EH (cell line): ENCODE data around the gene BCAS3.
A peak's percentile ranks its signal among the peaks of the same experiment; 100 is the strongest.
"Not testable (repeated sequence)": the region's sequence is repeated elsewhere in the genome, so short reads cannot be mapped to it uniquely, and the experiment has no call there.

Experiments used
- DNase-seq: peaks from one replicate; pipeline ENCODE4 v3.0.0-alpha.2; 2015; ENCODE audit warnings: low read depth

BCAS3 gene

GRCh38 chr17:60677308-60678117 lies at the start of gene BCAS3:
Gene BCAS3 (plus strand): TSS chr17:60677851.
- DNase-seq, result peak; percentile 99

GRCh38 chr17:60628252-60628889 lies 49.3 kb upstream of the BCAS3 start:
- DNase-seq, result no peak

DNA sequence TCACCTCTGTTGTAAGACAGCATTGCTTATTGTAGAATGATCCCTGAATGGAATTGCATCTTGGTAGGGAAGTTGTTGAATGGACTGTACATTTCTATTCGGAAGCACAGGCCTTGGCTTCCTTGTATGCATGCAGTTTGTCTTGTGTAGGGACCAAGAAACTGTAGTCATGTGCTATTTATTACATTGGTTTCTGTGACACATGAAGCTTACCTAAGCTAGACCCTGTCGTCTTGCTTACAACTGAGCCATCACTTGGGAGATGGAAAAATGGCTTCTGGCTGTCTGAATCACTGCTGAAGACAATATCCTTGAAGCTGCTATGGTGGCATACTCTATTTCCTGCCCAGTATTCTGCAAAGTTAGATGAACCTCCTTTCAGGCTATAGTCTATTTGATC lies 48.5 kb upstream of the BCAS3 start:
- DNase-seq, result no peak

DNA sequence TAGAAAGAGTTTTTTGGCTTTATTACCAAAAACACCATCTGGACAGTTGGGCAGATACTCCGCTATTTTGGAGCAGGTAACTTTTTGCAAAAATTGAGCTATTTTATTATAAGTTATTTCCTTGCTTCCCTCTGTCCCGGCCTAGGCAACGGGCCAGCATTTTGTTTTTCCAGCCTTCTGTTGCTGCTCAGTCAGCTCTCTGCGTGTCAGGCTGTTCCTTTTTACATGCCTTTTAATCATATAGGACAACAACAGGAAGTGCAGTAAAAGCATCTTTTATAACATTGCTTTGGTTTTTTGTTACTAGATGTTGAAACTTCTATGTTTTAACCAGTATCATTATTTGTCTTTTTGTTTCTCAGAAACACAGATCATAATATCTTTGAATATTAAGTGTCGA lies 47.3 kb upstream of the BCAS3 start:
- peak; percentile 30 for DNase-seq

DNA sequence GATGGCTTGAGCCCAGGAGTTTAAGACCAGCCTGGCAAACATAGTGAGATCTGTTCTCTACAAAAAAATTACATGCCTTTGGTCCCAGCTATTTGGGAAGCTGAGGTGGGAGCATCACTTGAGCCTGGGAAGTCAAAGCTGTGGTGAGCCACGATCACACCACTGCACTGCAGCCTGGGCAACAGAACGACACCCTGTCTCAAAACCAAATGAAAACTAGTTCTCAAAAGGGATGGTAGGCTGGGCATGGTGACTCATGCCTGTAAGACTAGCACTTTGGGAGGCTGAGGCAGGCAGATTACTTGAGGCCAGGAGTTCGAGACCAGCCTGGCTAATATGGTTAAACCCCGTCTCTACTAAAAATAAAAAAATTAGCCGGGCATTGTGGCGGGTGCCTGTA lies 46.5 kb upstream of the BCAS3 start:
- DNase-seq, result peak; percentile 16

- DNase-seq, result no peak
Measured at GRCh38 chr17:60637683-60638082, 40.0 kb upstream of the BCAS3 start.

DNA sequence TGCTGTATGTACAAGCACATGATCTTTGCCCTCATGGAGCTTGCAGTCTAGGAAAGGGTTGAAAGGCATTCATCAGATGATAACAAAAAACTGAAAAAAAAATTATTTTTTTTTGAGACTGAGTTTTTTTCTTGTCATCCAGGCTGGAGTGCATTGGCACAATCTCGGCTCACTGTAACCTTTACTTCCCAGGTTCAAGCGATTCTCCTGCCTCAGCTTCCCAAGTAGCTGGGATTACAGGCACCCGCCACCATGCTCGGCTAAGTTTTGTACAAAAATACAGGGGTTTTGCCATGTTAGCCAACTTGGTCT lies 38.7 kb upstream of the BCAS3 start:
- no peak for DNase-seq

DNA sequence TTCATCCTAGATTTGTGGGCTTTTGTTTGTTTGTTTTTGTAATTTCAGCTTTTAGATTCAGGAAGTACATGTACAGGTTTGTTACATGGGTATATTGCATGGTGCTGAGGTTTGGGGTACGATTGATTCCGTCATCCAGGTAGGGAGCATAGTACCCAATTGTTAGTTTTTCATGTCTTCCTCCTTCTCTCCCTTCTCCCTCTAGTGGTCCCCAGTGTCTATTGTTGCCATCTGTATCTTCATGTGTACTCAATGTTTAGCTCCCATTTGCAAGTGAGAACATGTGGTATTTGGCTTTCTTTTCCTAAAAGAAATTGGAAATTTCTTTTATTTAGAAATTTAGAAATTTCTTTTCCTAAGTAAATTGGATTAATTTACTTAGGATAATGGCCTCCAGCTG lies 37.1 kb upstream of the BCAS3 start:
- DNase-seq, result peak; percentile 41

- DNase-seq, result peak; percentile 81
Measured at GRCh38 chr17:60641126-60641525, 36.5 kb upstream of the BCAS3 start.

DNA sequence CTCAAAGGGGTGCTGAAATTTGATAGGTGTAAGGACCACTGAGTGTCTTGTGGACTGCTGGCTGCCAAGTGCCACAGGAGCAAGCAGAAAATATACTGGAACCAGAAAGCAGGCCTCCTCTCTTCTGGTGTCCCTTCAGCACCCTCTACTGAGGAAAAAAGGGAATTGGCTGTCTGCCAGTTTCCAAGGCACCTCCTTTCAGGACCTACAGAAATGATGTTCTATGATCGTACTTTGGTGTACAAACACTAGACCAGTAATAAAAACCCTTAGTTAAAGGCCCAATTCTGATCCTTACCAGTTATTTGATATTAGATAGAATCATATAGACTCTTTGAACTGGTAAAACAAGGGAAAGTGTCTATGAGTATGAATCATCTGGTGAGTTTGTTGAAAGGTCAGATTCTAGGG lies 35.8 kb upstream of the BCAS3 start:
- peak; percentile 83 for DNase-seq

DNA sequence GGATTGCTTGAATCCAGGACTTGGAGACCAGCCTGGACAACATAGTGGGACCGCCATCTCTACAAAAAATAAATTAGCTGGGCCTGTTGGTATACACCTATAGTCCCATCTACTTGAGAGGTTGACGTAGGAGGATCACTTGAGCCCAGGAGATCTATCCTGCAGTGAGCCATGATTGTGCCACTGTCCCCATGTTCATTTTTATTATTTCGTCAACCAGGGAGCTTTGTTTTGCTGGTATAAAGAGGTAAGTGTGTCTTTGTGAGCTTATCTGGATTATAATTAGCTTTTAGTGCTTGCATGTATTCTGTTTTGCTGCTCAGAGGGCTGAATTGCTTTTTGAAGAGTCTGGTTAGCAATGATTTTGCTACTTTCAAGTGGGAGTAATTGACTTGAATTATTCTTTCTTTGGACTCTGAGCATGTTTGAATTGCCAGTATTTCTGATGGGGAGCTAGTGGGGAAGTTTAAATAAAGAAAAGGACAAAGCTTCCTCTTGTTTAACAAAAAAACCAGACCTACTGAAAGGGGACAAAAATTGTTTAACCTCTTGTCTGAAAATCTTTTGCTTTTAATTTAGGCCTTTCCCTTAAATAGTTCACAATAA lies 31.6 kb upstream of the BCAS3 start:
- no peak for DNase-seq

- no peak for DNase-seq
Measured at GRCh38 chr17:60646701-60647100, 30.9 kb upstream of the BCAS3 start.

GRCh38 chr17:60647705-60648104 lies 29.9 kb upstream of the BCAS3 start:
- DNase-seq, result no peak

DNA sequence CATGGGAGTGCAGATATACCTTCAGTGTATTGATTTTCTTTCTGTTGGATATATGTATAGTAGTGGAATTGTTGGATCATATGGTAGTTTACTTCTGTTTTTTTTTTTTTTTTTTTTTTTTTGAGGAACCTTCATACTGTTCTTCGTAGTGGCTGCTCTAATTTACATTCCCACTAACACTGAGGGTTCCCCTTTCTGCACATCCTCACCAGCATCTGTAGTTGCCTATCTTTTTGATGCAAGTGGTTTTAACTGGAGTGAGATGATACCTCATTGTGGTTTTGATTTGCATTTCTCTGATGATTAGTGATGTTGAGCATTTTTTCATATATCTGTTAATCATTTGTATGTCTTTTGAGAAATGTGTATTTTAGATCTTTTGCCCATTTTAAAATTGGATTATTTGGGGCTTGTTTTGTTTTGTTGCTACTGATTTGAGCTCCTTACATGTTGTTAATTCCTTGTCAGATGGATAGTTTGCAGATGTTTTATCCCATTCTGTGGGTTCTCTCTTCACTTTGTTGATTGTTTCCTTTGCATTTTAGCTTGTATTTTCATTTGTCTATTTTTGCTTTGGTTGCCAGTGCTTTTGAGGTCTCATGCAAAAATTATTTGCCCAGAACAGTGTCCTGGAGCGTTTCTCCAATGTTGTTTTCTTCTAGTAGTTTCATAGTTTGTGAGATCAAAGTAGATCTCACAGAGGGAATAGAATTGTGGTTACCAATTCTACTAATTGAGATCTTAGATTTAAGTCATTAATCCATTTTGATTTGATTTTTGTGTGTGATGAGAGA lies 25.0 kb upstream of the BCAS3 start:
- DNase-seq, result no peak

GRCh38 chr17:60653569-60653968 lies 24.1 kb upstream of the BCAS3 start:
- DNase-seq, result no peak

DNA sequence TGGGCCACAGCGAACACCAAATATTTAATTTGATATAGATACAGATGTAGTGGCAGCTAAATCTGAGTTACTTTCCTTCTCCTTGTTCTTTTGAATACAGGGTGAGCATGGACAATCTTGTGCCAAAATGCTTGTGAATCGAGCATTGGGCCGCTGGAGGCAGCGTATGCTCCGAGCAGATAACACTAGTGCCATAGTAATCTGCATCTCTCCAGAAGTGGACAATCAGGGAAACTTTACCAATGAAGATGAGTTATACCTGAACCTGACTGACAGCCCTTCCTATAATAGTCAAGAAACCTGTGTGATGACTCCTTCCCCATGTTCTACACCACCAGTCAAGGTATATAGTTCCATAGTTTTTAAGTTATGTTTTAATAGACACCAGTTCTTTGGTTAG lies 21.2 kb upstream of the BCAS3 start:
- DNase-seq, result no peak

GRCh38 chr17:60659156-60659555 lies 18.5 kb upstream of the BCAS3 start:
- no peak for DNase-seq

DNA sequence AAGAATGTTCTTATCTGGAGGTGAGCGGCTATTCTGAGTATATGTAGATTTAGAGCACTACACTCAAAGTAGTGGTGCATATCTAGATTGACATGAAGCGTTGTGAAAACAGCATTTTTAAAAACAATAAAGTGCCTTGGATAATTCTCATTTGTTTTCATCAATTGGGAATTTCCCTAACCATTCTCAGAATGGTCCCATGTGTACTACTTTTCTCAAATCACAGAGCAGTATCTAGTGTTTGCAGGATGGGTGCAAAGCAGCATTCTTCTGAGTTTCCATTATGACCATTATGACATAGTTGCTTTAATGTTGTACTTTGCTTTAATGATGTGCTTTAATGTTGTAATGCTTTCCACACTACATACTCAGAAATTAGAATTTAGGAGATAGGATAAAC lies 16.2 kb upstream of the BCAS3 start:
- DNase-seq, result no peak

DNA sequence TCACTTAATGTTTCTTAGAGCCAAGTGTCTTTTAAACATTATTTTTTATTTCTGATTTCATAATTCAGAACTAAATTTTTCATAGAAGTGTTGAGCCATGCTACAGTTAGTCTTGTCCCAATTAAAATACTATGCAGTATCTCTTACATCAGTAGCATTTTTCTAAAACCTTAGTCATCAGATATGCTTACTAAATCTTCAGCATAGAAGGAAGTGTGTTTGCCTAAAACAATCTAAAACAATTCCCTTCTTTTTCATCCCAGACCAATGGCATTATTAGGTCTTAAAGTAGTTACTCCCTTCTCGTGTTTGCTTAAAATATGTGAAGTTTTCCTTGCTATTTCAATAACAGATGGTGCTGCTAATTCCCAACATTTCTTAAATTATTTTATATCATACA lies 13.6 kb upstream of the BCAS3 start:
- peak; percentile 70 for DNase-seq

DNA sequence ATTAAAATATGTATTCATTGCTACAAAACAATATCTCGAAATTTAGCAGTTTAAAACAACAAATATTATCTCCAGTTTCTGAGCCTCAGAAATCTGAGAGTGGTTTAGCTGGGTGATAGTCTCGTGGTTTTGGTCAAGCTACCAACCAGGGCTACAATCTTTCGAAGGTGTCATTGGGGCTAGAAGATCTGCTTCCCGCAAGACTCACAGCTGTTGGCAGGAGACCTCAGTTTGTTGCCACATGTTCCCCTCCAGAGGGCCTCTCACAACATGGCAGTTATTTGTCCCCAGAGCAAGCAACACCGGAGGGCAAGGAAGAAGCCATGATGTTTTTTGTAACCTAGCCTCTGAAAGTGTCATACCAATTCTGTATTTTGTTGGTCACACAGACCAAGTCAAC lies 12.0 kb upstream of the BCAS3 start:
- no peak for DNase-seq

DNA sequence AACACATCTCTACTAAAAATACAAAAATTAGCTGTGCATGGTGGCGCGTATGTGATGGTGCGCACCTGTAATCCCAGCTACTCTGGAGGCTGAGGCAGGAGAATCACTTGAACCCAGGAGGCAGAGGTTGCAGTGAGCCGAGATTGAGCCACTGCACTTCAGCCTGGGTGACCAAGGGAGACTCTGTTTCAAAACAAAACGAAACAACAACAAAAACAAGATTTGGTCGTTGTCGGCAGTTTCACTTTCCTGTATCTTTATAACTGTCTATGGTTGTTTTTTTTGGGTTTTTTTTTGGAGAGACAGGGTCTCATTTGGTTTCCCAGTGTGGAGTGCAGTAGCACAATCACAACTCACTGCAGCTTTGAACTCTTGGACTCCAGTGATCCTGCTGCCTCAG lies 8.9 kb upstream of the BCAS3 start:
- DNase-seq, result not testable (repeated sequence)

- peak; percentile 43 for DNase-seq
Measured at GRCh38 chr17:60671482-60671881, 6.2 kb upstream of the BCAS3 start.

DNA sequence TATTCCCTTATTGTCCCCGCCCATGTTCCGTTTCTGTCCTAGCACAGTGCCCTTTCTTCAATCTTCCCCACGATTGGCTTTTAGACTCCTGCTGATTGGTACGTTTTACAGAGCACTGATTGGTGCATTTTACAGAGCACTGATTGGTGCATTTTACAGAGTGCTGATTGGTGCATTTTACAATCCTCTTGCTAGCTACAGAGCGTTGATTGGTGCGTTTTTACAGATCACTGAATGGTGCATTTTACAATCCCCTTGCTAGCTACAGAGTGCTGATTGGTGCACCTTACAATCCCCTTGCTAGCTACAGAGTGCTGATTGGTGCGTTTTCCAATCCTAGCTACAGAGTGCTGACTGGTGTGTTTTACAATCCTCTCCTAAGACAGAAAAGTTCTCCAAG lies 3.0 kb upstream of the BCAS3 start:
- DNase-seq, result not testable (repeated sequence)
